ENCODE measurements around the gene RAB40C. TPM values are rescaled to one million over a fixed set of nuclear protein-coding genes. Genes with fewer than 3 reads are reported as not detected.

The RAB40C gene
- total and polyA plus RNA-seq, 2 donors (not counting 1 experiment from before 2014, with no cell fraction given) = 12.7 to 26.9 TPM

- peak overlapping the region; percentile 96 for H2AFZ ChIP-seq (ENCODE audit: insufficient read depth, low read depth, low read length, poor library complexity, severe bottlenecking)
- CTCF ChIA-PET = interaction anchor here (1.3 kb wide), 1 partner anchor 10 kb away, joined by 5 read pairs; no protein-coding TSS in a partner anchor
- H3K27me3 Mint-ChIP-seq = no peaks in the 10 kb centered on the region
- peak overlapping the region; percentile 99 for H3K4me3 Mint-ChIP-seq
- POLR2A ChIA-PET = interaction anchor here (0.7 to 1.3 kb wide), 3 partner anchors 9 to 22 kb away, joined by 3 read pairs; partner anchors contain the start of gene NHLRC4
- H3K4me1 Mint-ChIP-seq = peaks cover 46% of the 10 kb centered on the region
- H3K9me3 Mint-ChIP-seq (ENCODE audit: insufficient read depth) = no peaks in the 10 kb centered on the region
- H3K4me1 ChIP-seq (ENCODE audit: control insufficient read depth in 2 of 2, insufficient read depth in 2 of 2, low read length in 2 of 2) = peaks cover 14 to 30% of the 10 kb centered on the region in 2 donors
- H3K79me2 ChIP-seq (ENCODE audit: control insufficient read depth, insufficient read depth, low read length) = peaks cover 50% of the 10 kb centered on the region
- H3K9me3 ChIP-seq (ENCODE audit: control extremely low read depth in 1 of 3, control insufficient read depth in 2 of 3, insufficient read depth in 1 of 3, low read length in 2 of 3) = no peaks in the 10 kb centered on the region
- H3K36me3 ChIP-seq (replicated peaks in 1 of 2; ENCODE audit: control extremely low read depth in 1 of 2, control insufficient read depth in 1 of 2, extremely low read depth in 1 of 2, insufficient read depth in 2 of 2, low read length in 1 of 2) = no peaks in the 10 kb centered on the region
- H3K9ac ChIP-seq (ENCODE audit: low read length) = peak overlapping the region; percentile 82
- intact Hi-C loops (cut with micrococcal nuclease) = loop anchor here (1.0 to 5.0 kb wide), 6 partner anchors 10 to 187 kb away; partner anchors contain the start of genes CAPN15, DECR2, METTL26 and WDR90
- peak overlapping the region; percentile 66 to 89 (median 78) for H3K4me3 ChIP-seq (ENCODE audit: control extremely low read depth in 1 of 5, extremely low read depth in 1 of 5, insufficient read depth in 1 of 5, low read depth in 2 of 5, low read length in 4 of 5)
- peak overlapping the region; percentile 85 to 88 for H3K27ac ChIP-seq (ENCODE audit: low read length in 2 of 2)
- ATAC-seq (ENCODE audit: low read depth) (peak; percentile 72), DNase-seq (peak; percentile 100)
- no peak for TF ChIP-seq CTCF (IDR thresholded peaks at IDR 0.05)
- TF ChIP-seq EZH2 (IDR thresholded peaks at IDR 0.05; ENCODE audit: borderline replicate concordance, insufficient read depth, low read depth, low read length, poor library complexity, severe bottlenecking) = no peak
- peak overlapping the region; percentile 86 for H3K4me2 ChIP-seq (replicated peaks; ENCODE audit: low read depth, low read length, poor library complexity, severe bottlenecking)
- WGBS (ENCODE audit: insufficient coverage) = under 1% methylated on average over 107 of the region's 107 CpGs
- peaks cover 41% of the 10 kb centered on the region for H4K20me1 ChIP-seq (ENCODE audit: control insufficient read depth, insufficient read depth, low read length, poor library complexity, severe bottlenecking)
- peaks cover 0 to 2% (median 0%) of the 10 kb centered on the region in 4 experiments for H3K27me3 ChIP-seq (replicated peaks in 1 of 4; ENCODE audit: control extremely low read depth in 1 of 4, control insufficient read depth in 3 of 4, insufficient read depth in 4 of 4, low read length in 3 of 4)
- peak overlapping the region; percentile 100 for H3K27ac Mint-ChIP-seq
Observed at GRCh38 chr16:588889-589657, 793 bp upstream of the RAB40C start.

All from B cell (primary cell).